ENCODE results near the gene MLNR.

- TF ChIP-seq CTCF (IDR thresholded peaks at IDR 0.05) (no peak), POLR2AphosphoS5 (IDR thresholded peaks at IDR 0.05) (no peak)
Measured at GRCh38 chr13:49265822-49266221, 45.7 kb downstream of the MLNR start.

Data from breast epithelium (tissue), 3 donors.